ENCODE data around the gene NEMP1.
"Not testable (repeated sequence)": the region's sequence is repeated elsewhere in the genome, so short reads cannot be mapped to it uniquely, and the experiment has no call there.

Gene NEMP1

GRCh38 chr12:57055824-57056223 lies 22.8 kb downstream of the NEMP1 start:
- Histone ChIP-seq H3K4ac (ENCODE audit: low read depth in 1 of 2, low read length in 2 of 2) (no peak overlapping the region), H3K4me3 (ENCODE audit: insufficient read depth in 1 of 2, low read depth in 1 of 2, low read length in 2 of 2) (no peak overlapping the region)
- WGBS, result 95% methylated on average over 3 of the region's 3 CpGs

GRCh38 chr12:57053901-57054300 lies 24.7 kb downstream of the NEMP1 start:
- H3K4me1 ChIP-seq (ENCODE audit: control insufficient read depth, insufficient read depth, low read depth, low read length); H3K23ac ChIP-seq (ENCODE audit: low read length in 2 of 2); H3K4me2 ChIP-seq (ENCODE audit: low read length, poor library complexity, severe bottlenecking); DNase-seq; H3K4ac ChIP-seq (ENCODE audit: low read depth in 1 of 2, low read length in 2 of 2); H3K9ac ChIP-seq (ENCODE audit: low read length); H4K8ac ChIP-seq (ENCODE audit: low read length); H3K4me3 ChIP-seq (ENCODE audit: insufficient read depth in 1 of 2, low read depth in 1 of 2, low read length in 2 of 2); H2BK5ac ChIP-seq (ENCODE audit: low read depth, low read length, poor library complexity, severe bottlenecking); H2BK120ac ChIP-seq (ENCODE audit: low read depth, low read length); H2AK5ac ChIP-seq (ENCODE audit: low read length, severe bottlenecking); H2BK12ac ChIP-seq (ENCODE audit: low read length in 2 of 2); H3K14ac ChIP-seq (ENCODE audit: low read length in 2 of 2); H3K9me3 ChIP-seq (ENCODE audit: control insufficient read depth, low read length); H2AFZ ChIP-seq (ENCODE audit: low read depth, low read length); H3K79me1 ChIP-seq (replicated peaks; ENCODE audit: low read length, poor library complexity, severe bottlenecking); H3K18ac ChIP-seq (ENCODE audit: low read depth in 1 of 2, low read length in 2 of 2); H3K27ac ChIP-seq (ENCODE audit: low read length, poor library complexity, severe bottlenecking); H4K91ac ChIP-seq (ENCODE audit: low read length); H2BK15ac ChIP-seq (ENCODE audit: low read depth, poor library complexity, severe bottlenecking): not testable (repeated sequence)
- peaks cover 4 to 26% of the 10 kb centered on the region in 2 experiments for H3K27me3 ChIP-seq (ENCODE audit: control insufficient read depth in 1 of 2, insufficient read depth in 1 of 2, low read length in 2 of 2)
- 96% methylated on average over 3 of the region's 4 CpGs for WGBS
- H3K36me3 ChIP-seq (ENCODE audit: control insufficient read depth in 1 of 2, insufficient read depth in 2 of 2, low read depth in 1 of 2, low read length in 2 of 2), result peaks cover 3 to 21% of the 10 kb centered on the region in 2 experiments

More at GRCh38 chr12:57055824-57056223, 22.8 kb downstream of the NEMP1 start:
- H2BK5ac ChIP-seq (ENCODE audit: low read depth, low read length, poor library complexity, severe bottlenecking), result no peak overlapping the region
- no peak overlapping the region for H3K9ac ChIP-seq (ENCODE audit: low read length)
- H3K27ac ChIP-seq (ENCODE audit: low read length, poor library complexity, severe bottlenecking), result no peak overlapping the region
- H3K27me3 ChIP-seq (ENCODE audit: control insufficient read depth in 1 of 2, insufficient read depth in 1 of 2, low read length in 2 of 2), result peaks cover 0 to 7% of the 10 kb centered on the region in 2 experiments
- no peaks in the 10 kb centered on the region for H3K79me1 ChIP-seq (replicated peaks; ENCODE audit: low read length, poor library complexity, severe bottlenecking)
- H4K91ac ChIP-seq (ENCODE audit: low read length), result no peak overlapping the region
- H3K14ac ChIP-seq (ENCODE audit: low read length in 2 of 2), result no peak overlapping the region
- H3K18ac ChIP-seq (ENCODE audit: low read depth in 1 of 2, low read length in 2 of 2), result no peak overlapping the region
- H3K4me1 ChIP-seq (ENCODE audit: control insufficient read depth, insufficient read depth, low read depth, low read length), result no peaks in the 10 kb centered on the region
- no peak overlapping the region for H2BK12ac ChIP-seq (ENCODE audit: low read length in 2 of 2)
- no peak for DNase-seq
- no peak overlapping the region for H2BK120ac ChIP-seq (ENCODE audit: low read depth, low read length)
- peaks cover 3 to 40% of the 10 kb centered on the region in 2 experiments for H3K36me3 ChIP-seq (ENCODE audit: control insufficient read depth in 1 of 2, insufficient read depth in 2 of 2, low read depth in 1 of 2, low read length in 2 of 2)
- H3K9me3 ChIP-seq (ENCODE audit: control insufficient read depth, low read length), result no peaks in the 10 kb centered on the region
- H2AFZ ChIP-seq (ENCODE audit: low read depth, low read length), result no peak overlapping the region
- no peak overlapping the region for H4K8ac ChIP-seq (ENCODE audit: low read length)
- H2AK5ac ChIP-seq (ENCODE audit: low read length, severe bottlenecking), result no peak overlapping the region
- H2BK15ac ChIP-seq (ENCODE audit: low read depth, poor library complexity, severe bottlenecking), result no peak overlapping the region
- H3K4me2 ChIP-seq (ENCODE audit: low read length, poor library complexity, severe bottlenecking), result no peak overlapping the region
- H3K23ac ChIP-seq (ENCODE audit: low read length in 2 of 2), result no peak overlapping the region

- H3K4ac ChIP-seq (ENCODE audit: low read depth in 1 of 2, low read length in 2 of 2); H4K91ac ChIP-seq (ENCODE audit: low read length); H3K4me2 ChIP-seq (ENCODE audit: low read length, poor library complexity, severe bottlenecking); H2AFZ ChIP-seq (ENCODE audit: low read depth, low read length); H2BK15ac ChIP-seq (ENCODE audit: low read depth, poor library complexity, severe bottlenecking); H4K8ac ChIP-seq (ENCODE audit: low read length); H3K4me1 ChIP-seq (ENCODE audit: control insufficient read depth, insufficient read depth, low read depth, low read length); H3K27ac ChIP-seq (ENCODE audit: low read length, poor library complexity, severe bottlenecking); H3K23ac ChIP-seq (ENCODE audit: low read length in 2 of 2); H2BK120ac ChIP-seq (ENCODE audit: low read depth, low read length); H2AK5ac ChIP-seq (ENCODE audit: low read length, severe bottlenecking); DNase-seq; H3K14ac ChIP-seq (ENCODE audit: low read length in 2 of 2); H3K79me1 ChIP-seq (replicated peaks; ENCODE audit: low read length, poor library complexity, severe bottlenecking); H2BK12ac ChIP-seq (ENCODE audit: low read length in 2 of 2); H3K9ac ChIP-seq (ENCODE audit: low read length); H3K9me3 ChIP-seq (ENCODE audit: control insufficient read depth, low read length); H3K4me3 ChIP-seq (ENCODE audit: insufficient read depth in 1 of 2, low read depth in 1 of 2, low read length in 2 of 2); H2BK5ac ChIP-seq (ENCODE audit: low read depth, low read length, poor library complexity, severe bottlenecking); H3K18ac ChIP-seq (ENCODE audit: low read depth in 1 of 2, low read length in 2 of 2): not testable (repeated sequence)
- peaks cover 4 to 33% of the 10 kb centered on the region in 2 experiments for H3K27me3 ChIP-seq (ENCODE audit: control insufficient read depth in 1 of 2, insufficient read depth in 1 of 2, low read length in 2 of 2)
- peaks cover 3 to 14% of the 10 kb centered on the region in 2 experiments for H3K36me3 ChIP-seq (ENCODE audit: control insufficient read depth in 1 of 2, insufficient read depth in 2 of 2, low read depth in 1 of 2, low read length in 2 of 2)
- no CpG with 5 or more reads among the region's 4 CpGs for WGBS
Observed at GRCh38 chr12:57053146-57053545, 25.4 kb downstream of the NEMP1 start.

GRCh38 chr12:57051011-57051410 lies 27.6 kb downstream of the NEMP1 start:
- no peak overlapping the region for H2BK5ac ChIP-seq (ENCODE audit: low read depth, low read length, poor library complexity, severe bottlenecking)
- H3K18ac ChIP-seq (ENCODE audit: low read depth in 1 of 2, low read length in 2 of 2), result no peak overlapping the region
- no peaks in the 10 kb centered on the region for H3K79me1 ChIP-seq (replicated peaks; ENCODE audit: low read length, poor library complexity, severe bottlenecking)
- H3K27me3 ChIP-seq (ENCODE audit: control insufficient read depth in 1 of 2, insufficient read depth in 1 of 2, low read length in 2 of 2), result peaks cover 17 to 55% of the 10 kb centered on the region in 2 experiments
- peaks cover 6% of the 10 kb centered on the region for H3K4me1 ChIP-seq (ENCODE audit: control insufficient read depth, insufficient read depth, low read depth, low read length)
- no CpG with 5 or more reads among the region's 1 CpG for WGBS
- no peak overlapping the region for H2AK5ac ChIP-seq (ENCODE audit: low read length, severe bottlenecking)
- no peak overlapping the region for H4K8ac ChIP-seq (ENCODE audit: low read length)
- no peak overlapping the region for H2BK120ac ChIP-seq (ENCODE audit: low read depth, low read length)
- no peak overlapping the region for H3K4ac ChIP-seq (ENCODE audit: low read depth in 1 of 2, low read length in 2 of 2)
- no peak overlapping the region for H3K23ac ChIP-seq (ENCODE audit: low read length in 2 of 2)
- no peak overlapping the region for H2BK15ac ChIP-seq (ENCODE audit: low read depth, poor library complexity, severe bottlenecking)
- no peak overlapping the region for H3K4me2 ChIP-seq (ENCODE audit: low read length, poor library complexity, severe bottlenecking)
- no peaks in the 10 kb centered on the region for H3K9me3 ChIP-seq (ENCODE audit: control insufficient read depth, low read length)
- H3K4me3 ChIP-seq (ENCODE audit: insufficient read depth in 1 of 2, low read depth in 1 of 2, low read length in 2 of 2), result no peak overlapping the region
- H4K91ac ChIP-seq (ENCODE audit: low read length), result no peak overlapping the region
- H3K27ac ChIP-seq (ENCODE audit: low read length, poor library complexity, severe bottlenecking), result no peak overlapping the region
- H3K14ac ChIP-seq (ENCODE audit: low read length in 2 of 2), result no peak overlapping the region
- H2BK12ac ChIP-seq (ENCODE audit: low read length in 2 of 2), result no peak overlapping the region
- H3K9ac ChIP-seq (ENCODE audit: low read length), result no peak overlapping the region
- no peak overlapping the region for H2AFZ ChIP-seq (ENCODE audit: low read depth, low read length)
- DNase-seq, result no peak
- peaks cover 0 to 3% of the 10 kb centered on the region in 2 experiments for H3K36me3 ChIP-seq (ENCODE audit: control insufficient read depth in 1 of 2, insufficient read depth in 2 of 2, low read depth in 1 of 2, low read length in 2 of 2)

All from mesenchymal stem cell (in vitro differentiated cells and primary cell).